ENCODE measurements around the gene FAM131C.

Gene FAM131C

DNA sequence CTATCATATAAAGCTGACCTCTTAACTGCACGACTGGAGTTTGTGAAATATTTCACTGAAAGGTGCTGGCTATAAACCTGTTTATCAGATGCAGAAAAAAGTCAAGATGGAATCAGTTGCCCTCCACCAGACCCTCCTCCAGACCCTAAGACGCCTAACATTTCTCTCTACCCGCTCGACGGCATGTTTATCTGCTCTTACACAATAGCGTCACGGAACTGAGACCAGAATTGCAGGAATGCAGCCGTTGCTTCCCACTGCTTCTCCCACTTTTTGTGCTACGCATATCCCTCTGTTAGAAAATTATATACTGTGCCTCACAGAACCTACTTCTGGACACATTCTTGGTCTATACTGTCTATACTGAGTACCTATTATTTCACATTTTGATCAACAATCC, 28.2 kb upstream of the FAM131C start:
- DNase-seq (ENCODE audit: low read depth in 2 of 3, low spot score in 1 of 3): no peak

DNA sequence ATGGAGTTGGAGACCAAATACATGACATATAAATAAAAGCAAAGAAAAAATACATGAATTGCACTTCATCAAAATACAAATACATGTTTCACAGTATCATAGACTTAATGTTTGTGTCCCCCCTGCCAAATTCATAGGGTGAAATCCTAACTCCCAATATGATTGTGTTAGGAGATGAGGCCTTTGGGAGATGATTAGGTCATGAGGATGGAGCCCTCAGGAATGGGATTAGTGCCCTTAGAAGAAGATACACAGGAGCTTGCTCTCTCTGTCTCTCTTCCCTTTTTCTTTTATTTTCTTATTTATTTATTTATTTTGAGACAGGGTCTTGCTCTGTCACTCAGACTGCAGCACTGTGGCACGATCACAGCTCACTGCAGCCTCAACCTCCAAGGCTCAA, 26.0 kb upstream of the FAM131C start:
- no peak for DNase-seq (ENCODE audit: low read depth in 2 of 3, low spot score in 1 of 3)

DNA sequence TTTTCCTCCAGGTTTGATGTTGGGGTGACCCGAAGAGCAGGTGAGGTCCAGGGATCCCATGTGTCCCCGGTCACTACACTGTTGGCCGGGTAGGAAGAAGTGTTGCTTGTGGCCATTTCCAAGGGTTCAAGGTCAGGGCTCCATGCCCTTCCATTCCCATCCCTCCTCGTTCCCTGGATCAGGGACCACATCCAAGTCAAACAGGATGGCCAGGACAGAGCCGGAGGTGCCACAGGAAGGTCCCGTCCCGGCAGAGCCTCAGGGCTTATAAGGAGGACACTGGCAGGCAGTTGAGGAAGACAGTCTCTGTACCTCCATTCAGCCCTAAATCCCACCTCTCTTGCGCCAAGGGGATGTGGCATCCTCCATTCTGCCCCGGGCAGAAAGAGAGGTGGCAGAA, 22.0 kb upstream of the FAM131C start:
- no peak for DNase-seq (ENCODE audit: low read depth in 2 of 3, low spot score in 1 of 3)

DNA sequence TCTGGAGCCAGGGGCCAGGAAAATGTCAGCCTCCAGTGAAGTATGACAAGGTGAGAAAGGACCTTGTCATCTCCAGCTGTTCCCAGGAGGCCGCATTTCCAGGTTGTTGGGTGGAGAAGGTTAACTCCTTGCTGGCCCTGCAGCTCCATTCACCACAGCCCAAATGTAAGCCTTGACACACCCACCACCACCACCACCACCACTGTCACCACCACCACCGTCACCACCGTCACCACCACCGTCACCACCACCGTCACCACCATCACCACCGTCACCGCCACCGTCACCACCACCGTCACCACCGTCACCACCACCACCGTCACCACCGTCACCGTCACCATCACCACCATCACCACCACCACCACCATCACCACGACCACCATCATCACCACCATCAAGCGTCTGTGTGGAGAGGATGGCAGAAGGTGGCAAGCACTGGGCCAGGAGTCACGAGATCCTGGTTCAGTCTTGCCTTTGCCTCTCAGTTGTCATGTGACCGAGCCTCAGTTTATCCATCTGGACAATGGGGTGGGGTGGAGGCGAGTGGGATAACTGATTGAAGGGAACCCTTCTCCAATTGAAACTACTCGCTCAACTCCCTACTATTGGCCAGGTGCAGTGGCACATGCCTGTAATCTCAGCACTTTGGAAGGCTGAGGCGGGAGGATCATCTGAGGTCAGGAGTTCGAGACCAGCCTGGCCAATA, 21.2 kb upstream of the FAM131C start:
- no peak for DNase-seq (ENCODE audit: low read depth in 2 of 3, low spot score in 1 of 3)

DNA sequence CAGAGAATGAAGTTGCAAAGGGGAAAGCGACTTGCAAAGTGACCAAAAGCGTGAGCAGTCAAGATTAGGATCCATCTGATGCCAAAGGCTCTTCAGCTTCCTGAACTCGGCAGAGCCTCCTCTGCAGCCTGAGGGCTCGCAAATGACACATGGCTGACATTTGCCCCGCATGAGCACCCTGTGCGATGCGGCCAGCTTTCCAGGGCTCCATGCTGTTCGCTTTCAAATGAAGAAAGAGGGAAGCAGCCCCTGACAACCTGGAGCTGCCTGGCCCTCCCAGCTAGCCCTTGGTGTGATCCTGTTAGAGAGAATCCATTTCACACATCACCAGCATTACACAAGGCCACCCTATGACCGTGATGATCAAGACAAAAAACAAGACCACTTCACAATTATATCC, 20.2 kb upstream of the FAM131C start:
- DNase-seq (ENCODE audit: low read depth in 2 of 3, low spot score in 1 of 3): no peak

DNA sequence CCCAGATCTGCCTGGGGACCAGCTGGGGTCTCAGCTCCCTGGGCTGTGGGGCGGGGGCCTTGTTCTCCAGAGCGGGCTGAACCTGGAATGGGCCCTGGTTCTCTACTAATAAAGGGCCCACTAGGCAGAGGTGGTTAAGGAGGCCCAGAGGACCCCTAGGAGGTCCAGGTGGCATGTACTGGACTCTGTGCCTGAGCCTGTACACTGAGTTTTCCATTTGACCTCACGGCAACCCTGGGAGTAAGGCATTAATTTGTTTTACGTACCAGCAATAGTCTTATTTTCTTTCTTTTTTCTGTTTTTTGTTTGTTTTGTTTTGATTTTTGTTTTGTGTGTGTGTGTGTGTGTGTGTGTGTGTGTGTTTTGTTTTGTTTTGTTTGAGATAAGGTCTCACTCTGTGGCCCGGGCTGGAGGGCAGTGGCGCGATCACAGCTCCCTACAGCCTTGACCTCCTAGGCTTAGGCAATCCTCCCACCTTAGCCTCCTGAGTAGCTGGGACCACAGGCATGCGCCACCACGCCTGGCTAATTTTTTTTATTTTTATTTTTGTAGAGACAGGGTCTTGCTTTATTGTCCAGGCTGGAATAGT, 19.6 kb upstream of the FAM131C start:
- DNase-seq (ENCODE audit: low read depth in 2 of 3, low spot score in 1 of 3): no peak

DNA sequence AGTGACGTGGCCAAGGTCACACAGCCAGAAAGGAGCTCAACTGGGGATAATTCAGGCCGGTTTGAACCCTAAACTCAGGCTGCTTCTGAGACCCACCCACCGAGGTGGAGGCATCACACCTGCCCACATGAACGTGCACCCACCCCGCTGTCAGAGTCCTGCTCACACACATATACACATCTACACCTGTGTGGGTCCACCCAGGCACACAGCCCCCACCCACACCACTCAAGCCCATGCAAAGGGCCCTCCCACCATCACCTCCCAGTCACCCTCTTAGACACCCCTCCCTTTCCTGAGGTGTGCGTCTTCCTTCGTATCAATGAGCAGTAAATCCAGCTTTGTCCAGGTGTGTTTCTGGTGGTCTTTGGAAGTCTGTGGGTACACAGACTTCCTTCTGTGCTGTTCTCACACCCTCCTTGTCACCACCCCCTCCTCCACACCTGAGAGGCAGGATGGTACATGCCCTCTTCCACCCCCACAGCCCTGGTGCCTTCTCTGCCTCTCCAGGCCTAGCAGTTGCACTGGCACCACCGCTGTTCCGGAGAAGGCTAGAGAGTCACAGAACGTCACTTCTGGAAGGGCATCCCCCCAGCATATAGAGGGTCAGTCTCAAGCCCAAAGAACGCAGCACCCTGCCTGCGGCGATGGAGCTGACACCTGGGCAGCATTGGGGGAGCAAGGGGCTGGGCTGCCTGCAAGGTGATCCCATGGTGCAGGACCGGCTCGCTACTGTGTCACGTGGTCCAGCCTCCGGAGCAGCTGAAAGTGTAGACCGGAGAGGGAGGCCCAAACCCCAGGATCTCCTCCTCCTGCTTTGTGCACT, 18.9 kb upstream of the FAM131C start:
- DNase-seq (ENCODE audit: low read depth in 2 of 3, low spot score in 1 of 3): no peak

DNA sequence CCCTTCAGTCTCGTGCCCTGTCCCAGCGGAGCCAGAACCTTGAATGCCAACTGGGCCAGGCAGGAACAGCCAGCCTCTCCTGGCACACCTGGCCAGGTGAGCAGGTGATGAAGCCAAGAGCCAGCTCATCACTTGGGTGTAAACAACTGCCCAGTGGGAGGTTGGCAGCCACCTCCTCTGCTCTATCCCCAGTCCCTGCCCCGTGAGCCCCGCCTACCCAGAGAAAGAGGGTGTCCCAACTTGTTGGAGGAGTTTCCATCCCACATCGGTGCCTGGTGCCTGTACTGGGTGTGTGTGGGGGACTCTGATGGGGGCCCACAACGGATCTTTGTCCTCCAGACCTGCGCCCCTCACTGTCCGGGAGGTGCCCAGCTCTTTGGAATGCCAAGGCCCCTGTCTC, 17.8 kb upstream of the FAM131C start:
- no peak for DNase-seq (ENCODE audit: low read depth in 2 of 3, low spot score in 1 of 3)

DNA sequence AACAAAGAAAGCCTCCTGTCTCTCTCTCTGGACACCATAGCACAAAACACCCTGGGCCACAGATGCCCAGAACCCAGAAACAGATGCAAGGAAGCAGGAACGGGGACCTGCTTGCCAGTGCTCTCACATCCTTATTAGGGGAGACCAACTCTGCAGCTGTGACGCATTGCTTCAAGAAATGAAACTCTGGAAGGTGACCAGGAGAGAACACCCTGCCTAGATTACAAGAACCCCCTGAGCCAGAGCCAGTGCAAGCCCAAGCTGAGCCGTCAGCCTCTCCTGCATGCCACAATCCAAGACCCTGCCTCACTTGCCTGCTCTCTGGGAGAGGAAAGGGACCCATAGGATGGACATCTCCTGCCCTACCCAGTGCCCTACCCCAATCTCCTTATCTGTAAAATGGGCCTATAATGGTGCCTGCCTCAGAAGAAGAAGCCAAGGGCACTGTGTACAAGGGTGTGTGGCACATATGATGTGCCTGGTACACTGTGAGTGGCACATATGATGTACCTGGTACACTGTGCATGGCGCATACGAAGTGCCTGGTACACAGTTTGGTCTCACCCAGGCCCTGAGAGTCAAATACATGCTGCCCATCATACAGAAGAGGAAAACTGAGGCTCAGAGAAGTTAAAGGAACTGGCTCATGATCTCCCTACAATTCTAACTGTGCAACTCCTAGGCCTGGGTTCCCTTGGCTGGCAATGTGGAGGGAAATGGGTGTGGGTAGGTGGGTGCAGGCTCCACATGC, 16.8 kb upstream of the FAM131C start:
- DNase-seq (ENCODE audit: low read depth in 2 of 3, low spot score in 1 of 3): no peak

DNA sequence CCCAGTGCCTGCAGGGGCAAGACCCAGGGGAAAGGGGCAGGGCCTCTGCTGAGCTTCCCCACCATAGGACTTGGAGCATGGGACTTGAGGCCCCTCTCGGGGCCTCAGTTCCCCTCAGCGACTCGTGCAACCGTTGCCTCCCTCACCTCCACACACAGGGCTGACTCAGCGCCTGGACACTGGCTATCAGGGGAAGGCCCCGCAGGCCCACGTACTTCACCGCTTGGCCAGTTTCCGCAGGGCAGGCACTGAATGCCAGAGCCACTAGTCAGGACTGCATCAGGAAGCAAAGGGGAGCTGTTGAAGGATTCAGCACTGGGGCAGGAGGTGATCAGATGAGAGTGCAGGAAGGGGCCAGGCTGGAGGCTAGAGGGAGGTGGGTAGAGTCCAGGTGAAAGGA, 15.5 kb upstream of the FAM131C start:
- no peak for DNase-seq (ENCODE audit: low read depth in 2 of 3, low spot score in 1 of 3)

DNA sequence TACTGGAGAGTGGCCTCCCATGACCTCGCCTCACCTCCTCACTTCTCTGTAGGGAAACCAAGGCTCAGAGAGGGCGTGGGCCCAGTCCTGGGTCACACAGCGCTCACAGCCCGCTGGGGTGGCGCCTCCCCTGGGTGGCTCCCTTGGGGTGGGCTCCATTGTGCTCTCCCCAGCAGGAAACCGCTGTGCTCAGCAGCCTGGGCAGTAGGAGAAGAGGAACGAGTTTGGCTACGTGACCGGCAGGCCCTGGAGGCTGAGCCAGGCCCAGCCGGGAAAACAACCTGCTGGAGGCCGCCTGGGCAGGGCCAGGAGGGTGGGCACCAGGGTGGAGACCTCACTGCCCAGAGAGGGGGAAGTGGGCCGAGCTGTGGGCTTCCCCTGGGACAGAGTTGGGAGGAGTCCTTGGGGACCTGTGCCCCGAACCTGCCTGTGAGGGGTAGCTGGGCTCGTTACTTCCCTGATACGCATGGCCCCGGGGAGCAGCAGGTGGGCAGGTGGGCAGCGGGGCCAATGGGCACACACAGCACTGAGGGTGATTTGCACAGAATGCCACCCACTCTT, 15.0 kb upstream of the FAM131C start:
- DNase-seq (ENCODE audit: low read depth in 2 of 3, low spot score in 1 of 3): no peak

DNA sequence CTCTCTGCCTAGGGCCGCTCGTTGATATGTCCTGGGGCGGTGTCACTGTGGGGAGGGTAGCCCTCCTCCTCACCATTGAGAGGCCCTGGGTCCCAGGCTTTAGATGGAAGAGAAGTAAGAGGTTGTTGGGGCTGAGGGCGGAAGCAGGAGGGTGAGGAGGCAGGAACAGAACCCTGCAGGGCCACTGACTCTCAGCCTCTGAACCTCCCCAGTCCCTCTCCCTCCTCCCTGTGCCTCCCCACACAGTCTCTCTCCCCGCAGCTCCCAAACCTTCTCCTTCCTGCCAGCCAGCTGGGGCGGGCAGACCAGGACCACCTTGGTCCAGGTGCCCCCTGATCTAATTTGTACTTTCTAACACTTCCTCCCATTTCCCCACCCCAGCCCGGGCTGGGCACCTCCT, 14.3 kb upstream of the FAM131C start:
- no peak for DNase-seq (ENCODE audit: low read depth in 2 of 3, low spot score in 1 of 3)

DNA sequence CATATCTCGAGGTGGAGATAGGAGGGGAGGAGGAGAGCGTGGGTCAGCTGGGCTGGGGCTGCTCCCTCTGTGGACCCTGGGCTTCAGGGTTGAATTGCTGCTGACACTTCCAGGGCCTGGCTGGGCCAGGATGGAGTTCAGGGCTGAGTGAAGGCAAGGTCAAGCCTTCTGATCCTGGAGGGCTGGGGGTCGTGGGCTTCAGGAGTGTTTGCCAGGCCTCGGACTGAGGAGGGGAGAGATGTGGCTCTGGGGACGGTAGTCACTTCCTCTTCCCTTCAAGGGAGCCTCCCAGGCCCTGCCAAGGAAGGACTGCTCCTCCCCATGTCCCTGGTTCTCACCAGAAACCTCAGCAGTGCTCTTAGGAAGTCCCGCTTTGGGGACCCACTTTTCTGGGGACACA, 12.1 kb upstream of the FAM131C start:
- DNase-seq (ENCODE audit: low read depth in 2 of 3, low spot score in 1 of 3): no peak

DNA sequence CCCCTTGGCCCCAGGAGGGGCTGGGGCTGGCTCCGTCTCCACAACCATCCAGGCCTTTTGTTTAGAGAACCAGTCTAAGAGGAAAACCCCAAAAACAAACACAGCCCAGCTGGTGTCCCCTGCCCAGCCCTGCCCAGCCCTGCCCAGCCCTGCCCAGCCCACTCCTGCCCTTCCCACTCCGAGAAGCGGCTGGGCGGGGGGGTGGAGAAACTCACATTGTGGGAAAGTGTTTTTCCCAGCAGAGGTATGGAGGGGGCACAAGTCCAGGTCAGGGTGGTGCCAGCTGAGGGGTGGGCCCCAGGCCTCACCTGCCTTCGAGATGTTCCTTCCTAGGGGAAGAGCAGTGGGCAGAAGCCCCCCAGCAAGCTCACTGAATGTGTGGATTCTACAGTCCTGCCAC, 10.0 kb upstream of the FAM131C start:
- no peak for DNase-seq (ENCODE audit: low read depth in 2 of 3, low spot score in 1 of 3)

DNA sequence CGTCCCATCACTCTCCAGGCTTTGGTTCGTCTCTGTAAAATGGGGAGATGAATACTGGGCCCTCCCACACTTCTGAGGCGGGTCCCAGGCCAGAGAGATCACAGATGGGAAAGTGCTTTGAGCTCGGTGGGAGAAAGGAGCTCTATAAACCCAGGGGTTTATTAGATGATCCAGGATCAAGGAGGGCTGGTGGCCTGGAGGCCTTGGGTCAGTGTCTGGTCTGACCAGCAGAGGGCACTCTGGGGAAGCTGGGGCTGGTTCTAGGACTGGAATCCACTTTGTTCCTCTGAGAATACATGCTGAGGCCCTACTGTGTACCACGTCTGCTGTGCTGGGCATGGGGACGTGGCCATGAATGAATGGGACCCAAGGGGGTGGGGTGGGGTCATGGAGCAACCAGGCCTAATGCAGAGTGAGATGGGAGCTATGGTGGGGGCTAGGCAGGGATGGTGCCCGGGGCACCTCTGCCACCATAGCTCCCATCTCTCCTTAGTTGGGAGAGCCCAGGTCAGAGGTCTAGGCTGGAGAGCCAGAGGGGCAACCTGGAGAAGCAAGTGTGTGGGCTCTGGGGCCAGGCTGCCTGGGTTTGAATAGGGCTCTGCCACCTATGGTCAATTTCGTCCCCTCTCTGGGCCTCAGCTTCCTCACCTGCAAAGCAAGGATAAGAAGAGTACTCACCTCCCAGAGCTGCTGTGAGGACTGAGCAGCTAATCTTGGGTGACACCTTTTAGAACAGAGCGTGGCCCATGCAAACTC, 9.0 kb upstream of the FAM131C start:
- DNase-seq (ENCODE audit: low read depth in 2 of 3, low spot score in 1 of 3): peak; percentile 48 to 72 (median 61)

DNA sequence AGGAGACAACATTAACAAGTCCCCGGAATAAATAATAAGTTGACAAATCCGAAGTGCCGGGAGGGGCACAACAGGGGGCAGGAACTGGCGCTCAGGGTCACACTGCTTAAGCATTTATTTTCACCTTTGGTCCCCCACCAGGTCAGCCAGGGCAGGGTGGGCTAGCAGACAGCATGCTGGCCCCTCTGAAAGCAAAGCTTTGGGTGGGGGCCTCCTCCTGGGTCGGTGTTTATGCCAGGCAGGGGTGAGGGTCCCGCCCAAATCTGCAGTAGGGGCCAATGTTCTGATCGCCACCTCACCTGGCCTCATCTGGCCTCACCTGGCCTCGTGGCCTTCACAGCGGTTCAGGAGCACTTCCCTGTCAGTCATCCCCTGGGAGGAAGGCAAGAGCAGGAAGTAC, 8.2 kb upstream of the FAM131C start:
- DNase-seq (ENCODE audit: low read depth in 2 of 3, low spot score in 1 of 3): no peak

DNA sequence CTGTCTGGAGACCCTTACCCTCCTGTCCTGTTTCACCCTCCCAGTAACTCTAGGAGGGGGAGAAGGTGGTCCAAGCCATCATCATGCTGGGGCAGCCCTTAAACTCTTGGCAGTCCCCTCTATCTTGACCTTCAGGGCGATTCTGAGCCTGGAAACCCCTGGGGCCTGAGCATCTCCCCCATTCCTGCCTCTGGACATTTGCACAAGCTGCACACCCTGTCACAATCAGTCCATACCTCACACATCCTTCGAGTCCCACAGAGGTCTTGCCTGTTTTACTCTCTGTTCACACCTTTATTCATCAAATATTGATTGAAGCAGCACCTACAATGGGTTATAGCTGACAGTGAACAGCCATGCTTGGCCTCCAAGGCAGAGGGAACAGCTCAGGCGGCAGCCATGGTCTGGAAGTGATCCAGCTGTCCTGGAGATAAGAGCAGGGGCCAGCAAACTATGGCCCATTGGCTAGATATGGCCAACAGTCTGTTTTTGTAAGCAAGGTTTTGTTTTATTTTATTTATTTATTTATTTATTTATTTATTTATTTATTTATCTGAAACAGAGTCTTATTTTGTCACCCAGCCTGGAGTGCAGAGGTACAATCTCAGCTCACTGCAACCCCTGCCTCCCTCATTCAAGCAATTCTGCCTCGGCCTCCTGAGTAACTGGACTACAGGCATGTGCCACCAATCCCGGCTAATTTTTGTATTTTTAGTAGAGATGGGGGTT, 7.1 kb upstream of the FAM131C start:
- no peak for DNase-seq (ENCODE audit: low read depth in 2 of 3, low spot score in 1 of 3)

DNA sequence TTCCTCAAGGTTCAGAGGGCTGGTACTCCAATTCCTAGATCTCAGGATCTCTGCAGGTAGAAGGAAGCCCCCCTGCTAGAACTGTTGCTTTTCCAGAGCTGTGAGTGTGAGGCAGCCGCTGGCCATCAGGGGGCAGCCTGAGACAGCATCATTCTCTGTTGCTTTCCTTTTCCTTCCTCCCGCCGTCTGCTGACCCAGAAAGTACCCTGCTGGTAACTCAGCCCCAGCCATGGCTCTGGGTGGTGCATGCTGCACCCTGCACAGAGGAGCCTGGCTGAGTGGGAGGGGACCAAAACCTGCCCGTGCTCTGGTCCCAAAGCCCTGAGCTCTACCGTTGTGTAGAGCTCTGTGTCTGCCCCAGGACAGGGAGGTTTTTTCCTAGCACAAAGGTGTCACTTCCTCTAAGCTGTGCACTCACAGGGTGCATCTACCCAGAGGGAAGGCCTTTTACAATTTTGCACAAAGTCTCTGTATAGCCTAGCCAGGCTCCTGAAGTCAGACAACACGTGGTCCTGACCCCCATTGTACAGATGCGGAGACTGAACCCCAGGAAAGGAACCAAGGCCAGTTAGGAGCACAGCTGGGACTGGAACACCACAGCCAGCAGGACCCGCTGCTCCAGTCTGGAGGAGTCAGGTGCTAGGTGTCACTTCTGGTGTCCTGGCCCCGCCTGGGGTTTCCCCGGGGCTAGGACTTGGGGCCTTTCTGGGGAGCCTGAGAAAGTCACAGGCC, 5.6 kb upstream of the FAM131C start:
- peak; percentile 54 to 65 (median 60) for DNase-seq (ENCODE audit: low read depth in 2 of 3, low spot score in 1 of 3)
